ENCODE results near the gene C2CD2. TPM values are rescaled to one million over a fixed set of nuclear protein-coding genes. Genes with fewer than 3 reads are reported as not detected.

Gene C2CD2
- total RNA-seq, 1 donor from 2014 or later, result 15.3 TPM

DNA sequence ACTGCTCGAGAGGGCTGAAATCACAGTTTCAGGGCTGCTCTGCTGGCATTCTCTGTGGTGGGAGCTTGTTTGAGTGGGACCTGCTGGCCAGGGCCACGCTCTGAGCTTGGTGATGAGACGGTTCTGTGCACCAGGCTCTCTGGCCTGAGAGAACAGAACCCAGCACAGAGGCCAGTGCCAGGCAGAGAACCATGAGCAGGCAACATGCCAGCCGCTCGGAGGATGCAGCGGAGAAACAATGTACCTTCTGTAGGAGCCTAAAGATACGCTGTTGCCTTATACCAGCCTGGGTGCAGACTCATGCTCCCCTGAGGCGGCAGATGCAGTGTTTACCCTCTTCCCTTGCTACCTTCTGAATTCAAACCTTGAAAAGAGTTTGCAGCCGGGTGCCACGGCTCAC, 10.0 kb downstream of the C2CD2 start:
- Histone ChIP-seq H3K79me2 (ENCODE audit: low read depth) (peaks cover 13% of the 10 kb centered on the region), H3K4me2 (no peak overlapping the region), H2AFZ (replicated peaks) (no peak overlapping the region), H3K27me3 (no peaks in the 10 kb centered on the region), H3F3A (ENCODE audit: low read depth) (no peaks in the 10 kb centered on the region), H3K9ac (no peak overlapping the region), H3K4me3 (no peak overlapping the region), H3K27ac (no peak overlapping the region), H4K20me1 (ENCODE audit: low read depth) (no peaks in the 10 kb centered on the region), H3K9me3 (ENCODE audit: low read depth) (no peaks in the 10 kb centered on the region), H3K36me3 (no peaks in the 10 kb centered on the region), H3K4me1 (peaks cover 5% of the 10 kb centered on the region)
- TF ChIP-seq EZH2 (IDR thresholded peaks at IDR 0.05) (no peak), EZH2phosphoT487 (IDR thresholded peaks at IDR 0.05) (no peak)
- TF ChIP-seq, protein P1, sequence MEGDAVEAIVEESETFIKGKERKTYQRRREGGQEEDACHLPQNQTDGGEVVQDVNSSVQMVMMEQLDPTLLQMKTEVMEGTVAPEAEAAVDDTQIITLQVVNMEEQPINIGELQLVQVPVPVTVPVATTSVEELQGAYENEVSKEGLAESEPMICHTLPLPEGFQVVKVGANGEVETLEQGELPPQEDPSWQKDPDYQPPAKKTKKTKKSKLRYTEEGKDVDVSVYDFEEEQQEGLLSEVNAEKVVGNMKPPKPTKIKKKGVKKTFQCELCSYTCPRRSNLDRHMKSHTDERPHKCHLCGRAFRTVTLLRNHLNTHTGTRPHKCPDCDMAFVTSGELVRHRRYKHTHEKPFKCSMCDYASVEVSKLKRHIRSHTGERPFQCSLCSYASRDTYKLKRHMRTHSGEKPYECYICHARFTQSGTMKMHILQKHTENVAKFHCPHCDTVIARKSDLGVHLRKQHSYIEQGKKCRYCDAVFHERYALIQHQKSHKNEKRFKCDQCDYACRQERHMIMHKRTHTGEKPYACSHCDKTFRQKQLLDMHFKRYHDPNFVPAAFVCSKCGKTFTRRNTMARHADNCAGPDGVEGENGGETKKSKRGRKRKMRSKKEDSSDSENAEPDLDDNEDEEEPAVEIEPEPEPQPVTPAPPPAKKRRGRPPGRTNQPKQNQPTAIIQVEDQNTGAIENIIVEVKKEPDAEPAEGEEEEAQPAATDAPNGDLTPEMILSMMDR (IDR thresholded peaks at IDR 0.05), result no peak
- H3K36me3 Mint-ChIP-seq, result no peaks in the 10 kb centered on the region
- no peaks in the 10 kb centered on the region for H3K27me3 Mint-ChIP-seq (ENCODE audit: insufficient read depth, low read depth)
- no peak overlapping the region for H3K27ac Mint-ChIP-seq
- no peaks in the 10 kb centered on the region for H3K4me1 Mint-ChIP-seq
- peaks cover 5% of the 10 kb centered on the region for H3K9me3 Mint-ChIP-seq
- DNase-seq (ENCODE audit: low spot score), result no peak
- H3K4me3 Mint-ChIP-seq, result no peak overlapping the region

DNA sequence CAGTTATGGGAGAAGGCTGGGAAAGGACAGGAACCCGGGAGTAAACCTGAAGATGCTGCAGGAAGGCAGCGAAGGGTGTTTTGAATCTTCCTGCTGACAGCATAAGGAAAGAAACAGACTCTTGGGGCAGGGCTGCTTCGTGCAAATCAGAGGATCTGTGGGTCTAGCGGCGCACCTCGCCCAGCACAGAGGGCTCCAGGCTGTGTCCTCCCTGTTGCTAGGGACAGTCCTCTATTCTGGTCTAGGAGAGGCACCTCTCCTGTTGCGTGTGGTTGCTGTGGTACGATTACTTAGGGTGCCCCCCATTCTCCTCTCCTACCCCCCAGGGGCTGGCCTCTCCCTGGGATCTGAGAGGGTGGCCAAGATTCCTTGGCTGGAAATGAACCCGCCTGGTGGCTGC, 11.4 kb downstream of the C2CD2 start:
- H3K4me1 Mint-ChIP-seq, result no peaks in the 10 kb centered on the region
- H3K27ac Mint-ChIP-seq, result peak overlapping the region; percentile 67
- no peaks in the 10 kb centered on the region for H3K36me3 Mint-ChIP-seq
- H3K27me3 ChIP-seq, result no peaks in the 10 kb centered on the region
- H3K4me3 Mint-ChIP-seq, result no peak overlapping the region
- H3K9me3 ChIP-seq (ENCODE audit: low read depth), result no peaks in the 10 kb centered on the region
- H3K4me3 ChIP-seq, result no peak overlapping the region
- no peaks in the 10 kb centered on the region for H4K20me1 ChIP-seq (ENCODE audit: low read depth)
- no peaks in the 10 kb centered on the region for H3K4me1 ChIP-seq
- DNase-seq (ENCODE audit: low spot score), result no peak
- no peaks in the 10 kb centered on the region for H3K27me3 Mint-ChIP-seq (ENCODE audit: insufficient read depth, low read depth)
- H3K9ac ChIP-seq, result no peak overlapping the region
- peaks cover 5% of the 10 kb centered on the region for H3K9me3 Mint-ChIP-seq
- H2AFZ ChIP-seq (replicated peaks), result no peak overlapping the region
- H3K4me2 ChIP-seq, result no peak overlapping the region
- peaks cover 6% of the 10 kb centered on the region for H3K79me2 ChIP-seq (ENCODE audit: low read depth)
- no peaks in the 10 kb centered on the region for H3K36me3 ChIP-seq
- H3K27ac ChIP-seq, result no peak overlapping the region
- TF ChIP-seq EZH2phosphoT487 (IDR thresholded peaks at IDR 0.05) (no peak), EZH2 (IDR thresholded peaks at IDR 0.05) (no peak)
- TF ChIP-seq, protein P1 (IDR thresholded peaks at IDR 0.05), result no peak
- no peaks in the 10 kb centered on the region for H3F3A ChIP-seq (ENCODE audit: low read depth)

DNA sequence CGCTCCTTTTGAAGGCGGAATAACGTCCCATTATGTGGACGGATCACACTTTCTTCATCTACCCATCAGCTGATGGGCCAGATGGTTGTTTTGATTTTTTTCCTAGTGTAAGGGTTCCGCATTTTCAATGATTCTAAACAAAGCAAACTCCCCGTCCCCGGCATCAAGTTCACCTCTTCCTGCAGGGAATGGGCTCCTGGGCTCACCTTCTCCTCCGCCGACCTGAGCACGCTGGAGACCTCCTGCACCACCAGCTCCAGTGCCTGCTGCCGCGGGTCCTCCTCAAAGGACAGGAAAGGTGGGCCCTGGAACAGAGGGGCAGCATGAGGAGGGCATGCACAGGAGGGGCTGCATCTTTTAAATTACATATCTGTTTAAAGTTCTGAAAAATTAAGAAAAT, 11.9 kb downstream of the C2CD2 start:
- Histone ChIP-seq H2AFZ (replicated peaks) (no peak overlapping the region), H3K27me3 (no peaks in the 10 kb centered on the region), H3K4me3 (no peak overlapping the region), H3K4me1 (no peaks in the 10 kb centered on the region), H3K27ac (no peak overlapping the region), H3K9ac (no peak overlapping the region), H4K20me1 (ENCODE audit: low read depth) (no peaks in the 10 kb centered on the region), H3K4me2 (no peak overlapping the region), H3K9me3 (ENCODE audit: low read depth) (no peaks in the 10 kb centered on the region), H3K79me2 (ENCODE audit: low read depth) (peaks cover 6% of the 10 kb centered on the region), H3K36me3 (no peaks in the 10 kb centered on the region), H3F3A (ENCODE audit: low read depth) (no peaks in the 10 kb centered on the region)
- no peak for DNase-seq (ENCODE audit: low spot score)
- peak overlapping the region; percentile 67 for H3K27ac Mint-ChIP-seq
- no peaks in the 10 kb centered on the region for H3K27me3 Mint-ChIP-seq (ENCODE audit: insufficient read depth, low read depth)
- no peak for TF ChIP-seq EZH2 (IDR thresholded peaks at IDR 0.05)
- TF ChIP-seq, protein P1 (IDR thresholded peaks at IDR 0.05), result no peak
- TF ChIP-seq EZH2phosphoT487 (IDR thresholded peaks at IDR 0.05), result no peak
- peaks cover 5% of the 10 kb centered on the region for H3K9me3 Mint-ChIP-seq
- H3K4me1 Mint-ChIP-seq, result no peaks in the 10 kb centered on the region
- H3K36me3 Mint-ChIP-seq, result no peaks in the 10 kb centered on the region
- H3K4me3 Mint-ChIP-seq, result no peak overlapping the region

Data from neural progenitor cell (in vitro differentiated cells).